Endodermal cell (in vitro differentiated cells): ENCODE measurements around the gene ETV6. TPM values are rescaled to one million over a fixed set of nuclear protein-coding genes. Genes with fewer than 3 reads are reported as not detected.

Experiments used
- DNase-seq: peaks from one replicate; pipeline ENCODE4 v3.0.0-alpha.2; 2017
- H3K27ac ChIP-seq: 2 replicates; pipeline ENCODE4 v1.5.1; 2013; ENCODE audit warnings: mild to moderate bottlenecking, low read depth, low read length, moderate library complexity
- H3K27me3 ChIP-seq: 2 replicates; pipeline ENCODE4 v1.6.1; 2013; ENCODE audit warnings: mild to moderate bottlenecking, low read length, moderate library complexity; ENCODE audit not compliant: insufficient read depth, control insufficient read depth, poor library complexity, severe bottlenecking
- H3K36me3 ChIP-seq: 2 replicates; pipeline ENCODE4 v1.7.0; 2013; ENCODE audit warnings: mild to moderate bottlenecking, low read length, moderate library complexity; ENCODE audit not compliant: control insufficient read depth, insufficient read depth
- H3K4me1 ChIP-seq: one replicate; pipeline ENCODE4 v1.7.0; 2013; ENCODE audit warnings: low read length; ENCODE audit not compliant: control insufficient read depth, insufficient read depth
- H3K4me3 ChIP-seq: 2 replicates; pipeline ENCODE4 v1.5.1; 2013; ENCODE audit warnings: mild to moderate bottlenecking, low read length, moderate library complexity
- H3K9ac ChIP-seq: 2 replicates; pipeline ENCODE4 v1.6.1; 2013; ENCODE audit warnings: mild to moderate bottlenecking, low read length, moderate library complexity; ENCODE audit not compliant: poor library complexity, severe bottlenecking; ENCODE audit errors: extremely low read depth
- H3K9me3 ChIP-seq: 2 replicates; pipeline ENCODE4 v1.6.1; 2013; ENCODE audit warnings: mild to moderate bottlenecking, low read length, moderate library complexity; ENCODE audit not compliant: control insufficient read depth
- H3K27ac Mint-ChIP-seq: 2 replicates; pipeline ENCODE4 v1.8.0; 2020; ENCODE audit warnings: mixed read lengths
- H3K27me3 Mint-ChIP-seq: 2 replicates; pipeline ENCODE4 v1.8.0; 2021; ENCODE audit warnings: mild to moderate bottlenecking, mixed read lengths; ENCODE audit not compliant: insufficient read depth
- H3K36me3 Mint-ChIP-seq: 2 replicates; pipeline ENCODE4 v1.8.0; 2020; ENCODE audit warnings: low read depth, mixed read lengths
- H3K4me1 Mint-ChIP-seq: 2 replicates; pipeline ENCODE4 v1.8.0; 2020; ENCODE audit warnings: mixed read lengths
- H3K4me3 Mint-ChIP-seq: 2 replicates; pipeline ENCODE4 v1.8.0; 2020; ENCODE audit warnings: mild to moderate bottlenecking, moderate library complexity, mixed read lengths
- H3K9me3 Mint-ChIP-seq: 2 replicates; pipeline ENCODE4 v1.8.0; 2020; ENCODE audit warnings: mild to moderate bottlenecking, mixed read lengths
- WGBS, 2 experiments: methylation state at CpG; one replicate each; pipeline versions ENCODE4 v1.1.5 to v1.1.7; 2013; ENCODE audit warnings: missing lambda C conversion rate in 2 of 2, mixed read lengths in 1 of 2; ENCODE audit not compliant: insufficient coverage in 1 of 2, insufficient read length in 1 of 2; 5-methylcytosine and 5-hydroxymethylcytosine counted together
- total RNA-seq, 2 donors: library from RNA; stranded (reverse); fragmentation: NEBNext Ultra II Directional in 1 of 2; extraction: Animal tissue kit (Norgen Biotek cat#: 25700) in 1 of 2; gene quantifications; 2 replicates in 1 of 2; 3 replicates in 1 of 2; pipeline ENCODE4 v1.2.1, GENCODE V29; 2021
- TF ChIP-seq, protein P1 (sequence below): fragments of 200-600 bp; sonication (generic); conservative IDR thresholded peaks from 2 replicates; pipeline ENCODE4 v1.5.0; 2021; ENCODE audit warnings: antibody characterized with exemption, mild to moderate bottlenecking

The ETV6 gene
- total RNA-seq, 2 donors from 2014 or later = 9.3 to 22.1 TPM

DNA sequence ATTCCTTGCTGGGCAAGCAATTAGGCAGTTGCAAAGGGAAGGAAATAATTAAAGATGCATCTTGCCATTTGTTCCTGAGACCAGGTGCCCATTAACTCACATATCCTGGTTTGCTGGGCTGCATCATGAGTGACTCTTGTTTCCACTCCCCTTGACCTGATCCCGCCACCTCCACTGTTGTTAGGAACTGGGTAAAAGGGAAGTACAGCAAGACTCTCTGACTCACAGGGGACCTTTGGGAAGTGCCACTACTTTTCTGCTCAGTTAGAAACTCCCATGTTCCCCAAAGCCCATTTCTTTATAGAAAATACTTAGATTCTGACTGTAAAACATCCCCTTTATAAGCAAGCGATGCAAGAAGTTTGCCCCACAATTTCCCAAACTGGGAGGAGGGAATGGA lies 235.2 kb downstream of the ETV6 start:
- Histone ChIP-seq H3K9ac (no peak overlapping the region), H3K4me1 (no peaks in the 10 kb centered on the region), H3K4me3 (no peak overlapping the region), H3K27ac (no peak overlapping the region), H3K9me3 (no peaks in the 10 kb centered on the region), H3K36me3 (peaks cover 58% of the 10 kb centered on the region), H3K27me3 (no peaks in the 10 kb centered on the region)
- Mint-ChIP-seq H3K4me3 (no peak overlapping the region), H3K27me3 (no peaks in the 10 kb centered on the region), H3K36me3 (peaks cover 75% of the 10 kb centered on the region), H3K27ac (no peak overlapping the region), H3K9me3 (no peaks in the 10 kb centered on the region), H3K4me1 (peaks cover 7% of the 10 kb centered on the region)
- TF ChIP-seq, protein P1, sequence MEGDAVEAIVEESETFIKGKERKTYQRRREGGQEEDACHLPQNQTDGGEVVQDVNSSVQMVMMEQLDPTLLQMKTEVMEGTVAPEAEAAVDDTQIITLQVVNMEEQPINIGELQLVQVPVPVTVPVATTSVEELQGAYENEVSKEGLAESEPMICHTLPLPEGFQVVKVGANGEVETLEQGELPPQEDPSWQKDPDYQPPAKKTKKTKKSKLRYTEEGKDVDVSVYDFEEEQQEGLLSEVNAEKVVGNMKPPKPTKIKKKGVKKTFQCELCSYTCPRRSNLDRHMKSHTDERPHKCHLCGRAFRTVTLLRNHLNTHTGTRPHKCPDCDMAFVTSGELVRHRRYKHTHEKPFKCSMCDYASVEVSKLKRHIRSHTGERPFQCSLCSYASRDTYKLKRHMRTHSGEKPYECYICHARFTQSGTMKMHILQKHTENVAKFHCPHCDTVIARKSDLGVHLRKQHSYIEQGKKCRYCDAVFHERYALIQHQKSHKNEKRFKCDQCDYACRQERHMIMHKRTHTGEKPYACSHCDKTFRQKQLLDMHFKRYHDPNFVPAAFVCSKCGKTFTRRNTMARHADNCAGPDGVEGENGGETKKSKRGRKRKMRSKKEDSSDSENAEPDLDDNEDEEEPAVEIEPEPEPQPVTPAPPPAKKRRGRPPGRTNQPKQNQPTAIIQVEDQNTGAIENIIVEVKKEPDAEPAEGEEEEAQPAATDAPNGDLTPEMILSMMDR = no peak
- 98 to 100% methylated on average over 1 to 2 of the region's 2 CpGs for WGBS, 2 experiments
- no peak for DNase-seq

- Mint-ChIP-seq H3K4me1 (peaks cover 7% of the 10 kb centered on the region), H3K27ac (peak overlapping the region; percentile 0), H3K36me3 (peaks cover 78% of the 10 kb centered on the region), H3K9me3 (no peaks in the 10 kb centered on the region), H3K27me3 (no peaks in the 10 kb centered on the region), H3K4me3 (no peak overlapping the region)
- TF ChIP-seq, protein P1 = no peak
- Histone ChIP-seq H3K27me3 (no peaks in the 10 kb centered on the region), H3K36me3 (peaks cover 58% of the 10 kb centered on the region), H3K9me3 (no peaks in the 10 kb centered on the region), H3K4me1 (no peaks in the 10 kb centered on the region), H3K27ac (no peak overlapping the region), H3K4me3 (no peak overlapping the region), H3K9ac (no peak overlapping the region)
- 87% methylated on average over 7 to 8 of the region's 8 CpGs for WGBS, 2 experiments
- DNase-seq = no peak
Measured at GRCh38 chr12:11885261-11886038, 236.0 kb downstream of the ETV6 start.

GRCh38 chr12:11886339-11886738 lies 236.9 kb downstream of the ETV6 start:
- Mint-ChIP-seq H3K4me3 (no peak overlapping the region), H3K36me3 (peaks cover 77% of the 10 kb centered on the region), H3K27ac (no peak overlapping the region), H3K4me1 (peaks cover 7% of the 10 kb centered on the region), H3K27me3 (no peaks in the 10 kb centered on the region), H3K9me3 (no peaks in the 10 kb centered on the region)
- TF ChIP-seq, protein P1 = no peak
- 98 to 100% methylated on average over 1 to 3 of the region's 3 CpGs for WGBS, 2 experiments
- H3K4me3 ChIP-seq = no peak overlapping the region
- no peaks in the 10 kb centered on the region for H3K4me1 ChIP-seq
- no peaks in the 10 kb centered on the region for H3K9me3 ChIP-seq
- no peak overlapping the region for H3K9ac ChIP-seq
- no peak for DNase-seq
- no peak overlapping the region for H3K27ac ChIP-seq
- no peaks in the 10 kb centered on the region for H3K27me3 ChIP-seq
- peaks cover 56% of the 10 kb centered on the region for H3K36me3 ChIP-seq
